ENCODE measurements around the gene IL13RA1. TPM values are rescaled to one million over a fixed set of nuclear protein-coding genes. Genes with fewer than 3 reads are reported as not detected.
A peak's percentile ranks its signal among the peaks of the same experiment; 100 is the strongest.

The IL13RA1 gene
- total and polyA plus RNA-seq, 10 of the 15 experiments (the other 5 are each of a cell fraction or from before 2014, with no cell fraction given), result 2.3 to 14.2 (median 8.4) TPM

DNA sequence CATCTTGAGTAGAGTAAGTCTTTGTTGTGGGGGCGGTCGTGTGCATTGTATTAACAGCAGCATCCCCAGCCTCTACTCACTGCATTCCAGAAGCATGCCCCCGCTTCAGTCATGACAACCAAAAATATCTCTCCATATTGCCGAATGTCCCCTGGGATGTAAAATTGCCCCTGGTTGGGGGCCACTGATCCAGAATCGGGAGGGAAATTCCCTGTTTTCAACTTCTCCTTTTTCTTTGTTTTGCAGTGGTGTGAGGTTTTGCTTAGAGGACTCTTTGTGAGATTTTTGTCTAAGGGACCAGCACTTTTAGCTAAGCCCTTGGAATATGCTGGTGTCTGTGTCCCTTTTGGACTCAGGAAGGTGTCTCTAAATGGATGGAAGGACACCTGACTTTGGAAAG lies 3.0 kb upstream of the IL13RA1 start:
- Histone ChIP-seq H3K4me2 (ENCODE audit: control insufficient read depth, insufficient read depth) (peak overlapping the region; percentile 33; the same call in 1 of the 2 replicates), H3K79me2 (ENCODE audit: control insufficient read depth, insufficient read depth, low read length) (no peaks in the 10 kb centered on the region), H2AFZ (ENCODE audit: control insufficient read depth, low read depth, low read length) (no peak overlapping the region; the same call in 1 of the 2 replicates), H3K36me3 (ENCODE audit: control insufficient read depth in 2 of 2, insufficient read depth in 2 of 2, low read length in 1 of 2) (no peaks in the 10 kb centered on the region), H3K4me3 (no peak overlapping the region), H4K20me1 (ENCODE audit: control insufficient read depth, insufficient read depth) (no peaks in the 10 kb centered on the region), H3K27ac (ENCODE audit: control insufficient read depth, insufficient read depth) (no peak overlapping the region), H3K27me3 (replicated peaks in 1 of 2; ENCODE audit: control insufficient read depth in 2 of 2, insufficient read depth in 2 of 2, low read length in 1 of 2) (no peaks in the 10 kb centered on the region; a peak in 1 of 4 replicates), H3K4me1 (ENCODE audit: control insufficient read depth, insufficient read depth, low read length) (peaks cover 8% of the 10 kb centered on the region), H3K9ac (ENCODE audit: control insufficient read depth, insufficient read depth, low read length) (no peak overlapping the region), H3K9me3 (replicated peaks; ENCODE audit: control insufficient read depth, insufficient read depth, low read length) (no peaks in the 10 kb centered on the region)
- in situ Hi-C loops (cut with MboI) (no loop called here), intact Hi-C loops (cut with micrococcal nuclease; ENCODE audit: unreplicated experiment) (no loop called here)
- CTCF ChIA-PET, result interaction anchor here (1.0 to 1.9 kb wide), 2 partner anchors 27 to 97 kb away, joined by 3 to 6 read pairs; no protein-coding TSS in a partner anchor
- RAD21 ChIA-PET (ENCODE audit: unreplicated experiment), result interaction anchor here (0.8 kb wide), 1 partner anchor 121 kb away, joined by 3 read pairs; no protein-coding TSS in a partner anchor
- POLR2A ChIA-PET, result interaction anchor here (2.7 kb wide), 1 partner anchor 11 kb away, joined by 11 read pairs; no protein-coding TSS in a partner anchor
- SMC1A ChIA-PET (ENCODE audit: uncharacterized antibody, unreplicated experiment), result interaction anchor here (1.0 to 2.2 kb wide), 4 partner anchors 11 to 29 kb away, joined by 4 to 8 read pairs (median 6); no protein-coding TSS in a partner anchor
- 24% methylated on average over 5 of the region's 5 CpGs for WGBS (ENCODE audit: insufficient coverage, insufficient replicate concordance, low lambda C conversion rate, missing lambda C conversion rate)
- TF ChIP-seq EED (IDR thresholded peaks at IDR 0.05; ENCODE audit: low read depth) (peak; percentile 27; the same call in 1 of the 2 replicates), MEF2B (IDR thresholded peaks at IDR 0.05; ENCODE audit: partially characterized antibody, poor library complexity, severe bottlenecking) (peak; percentile 86), EGR1 (IDR thresholded peaks at IDR 0.05; ENCODE audit: borderline replicate concordance in 1 of 2, low read depth in 2 of 2, low read length in 2 of 2) (peak in 1 of 2 experiments; percentile 10; a peak in 1 of 3 replicates), SPI1 (IDR thresholded peaks at IDR 0.05; ENCODE audit: borderline replicate concordance, insufficient read depth, low read depth, low read length) (peak; percentile 48; the same call in 1 of the 2 replicates), DPF2 (IDR thresholded peaks at IDR 0.05) (peak; percentile 48; the same call in 1 of the 2 replicates), IKZF2 (IDR thresholded peaks at IDR 0.05) (peak; percentile 61 to 69; a peak in 3 of 4 replicates), IKZF1 (conservative IDR thresholded peaks at IDR 0.05) (peak; percentile 64), GATAD2B (conservative IDR thresholded peaks at IDR 0.05; ENCODE audit: low read depth) (no peak), MTA2 (IDR thresholded peaks at IDR 0.05; ENCODE audit: low read depth) (peak; percentile 36; the same call in 1 of the 2 replicates), MYC (IDR thresholded peaks at IDR 0.05; ENCODE audit: insufficient read depth, insufficient read length, insufficient replicate concordance, low read length, severe bottlenecking) (no peak), NFIC (IDR thresholded peaks at IDR 0.05; ENCODE audit: low read depth, low read length) (peak; percentile 43; the same call in 1 of the 2 replicates)
- TF ChIP-seq, protein P1, sequence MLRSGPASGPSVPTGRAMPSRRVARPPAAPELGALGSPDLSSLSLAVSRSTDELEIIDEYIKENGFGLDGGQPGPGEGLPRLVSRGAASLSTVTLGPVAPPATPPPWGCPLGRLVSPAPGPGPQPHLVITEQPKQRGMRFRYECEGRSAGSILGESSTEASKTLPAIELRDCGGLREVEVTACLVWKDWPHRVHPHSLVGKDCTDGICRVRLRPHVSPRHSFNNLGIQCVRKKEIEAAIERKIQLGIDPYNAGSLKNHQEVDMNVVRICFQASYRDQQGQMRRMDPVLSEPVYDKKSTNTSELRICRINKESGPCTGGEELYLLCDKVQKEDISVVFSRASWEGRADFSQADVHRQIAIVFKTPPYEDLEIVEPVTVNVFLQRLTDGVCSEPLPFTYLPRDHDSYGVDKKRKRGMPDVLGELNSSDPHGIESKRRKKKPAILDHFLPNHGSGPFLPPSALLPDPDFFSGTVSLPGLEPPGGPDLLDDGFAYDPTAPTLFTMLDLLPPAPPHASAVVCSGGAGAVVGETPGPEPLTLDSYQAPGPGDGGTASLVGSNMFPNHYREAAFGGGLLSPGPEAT (IDR thresholded peaks at IDR 0.05; ENCODE audit: low read depth), result peak; percentile 56; the same call in 1 of the 2 replicates
- TF ChIP-seq, protein P2, sequence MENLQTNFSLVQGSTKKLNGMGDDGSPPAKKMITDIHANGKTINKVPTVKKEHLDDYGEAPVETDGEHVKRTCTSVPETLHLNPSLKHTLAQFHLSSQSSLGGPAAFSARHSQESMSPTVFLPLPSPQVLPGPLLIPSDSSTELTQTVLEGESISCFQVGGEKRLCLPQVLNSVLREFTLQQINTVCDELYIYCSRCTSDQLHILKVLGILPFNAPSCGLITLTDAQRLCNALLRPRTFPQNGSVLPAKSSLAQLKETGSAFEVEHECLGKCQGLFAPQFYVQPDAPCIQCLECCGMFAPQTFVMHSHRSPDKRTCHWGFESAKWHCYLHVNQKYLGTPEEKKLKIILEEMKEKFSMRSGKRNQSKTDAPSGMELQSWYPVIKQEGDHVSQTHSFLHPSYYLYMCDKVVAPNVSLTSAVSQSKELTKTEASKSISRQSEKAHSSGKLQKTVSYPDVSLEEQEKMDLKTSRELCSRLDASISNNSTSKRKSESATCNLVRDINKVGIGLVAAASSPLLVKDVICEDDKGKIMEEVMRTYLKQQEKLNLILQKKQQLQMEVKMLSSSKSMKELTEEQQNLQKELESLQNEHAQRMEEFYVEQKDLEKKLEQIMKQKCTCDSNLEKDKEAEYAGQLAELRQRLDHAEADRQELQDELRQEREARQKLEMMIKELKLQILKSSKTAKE (IDR thresholded peaks at IDR 0.05; ENCODE audit: low read depth, poor library complexity, severe bottlenecking), result no peak
- TF ChIP-seq, protein P3, sequence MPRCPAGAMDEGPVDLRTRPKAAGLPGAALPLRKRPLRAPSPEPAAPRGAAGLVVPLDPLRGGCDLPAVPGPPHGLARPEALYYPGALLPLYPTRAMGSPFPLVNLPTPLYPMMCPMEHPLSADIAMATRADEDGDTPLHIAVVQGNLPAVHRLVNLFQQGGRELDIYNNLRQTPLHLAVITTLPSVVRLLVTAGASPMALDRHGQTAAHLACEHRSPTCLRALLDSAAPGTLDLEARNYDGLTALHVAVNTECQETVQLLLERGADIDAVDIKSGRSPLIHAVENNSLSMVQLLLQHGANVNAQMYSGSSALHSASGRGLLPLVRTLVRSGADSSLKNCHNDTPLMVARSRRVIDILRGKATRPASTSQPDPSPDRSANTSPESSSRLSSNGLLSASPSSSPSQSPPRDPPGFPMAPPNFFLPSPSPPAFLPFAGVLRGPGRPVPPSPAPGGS (IDR thresholded peaks at IDR 0.05; ENCODE audit: borderline replicate concordance, insufficient read depth, low read depth, low read length, poor library complexity, severe bottlenecking), result peak; percentile 51
- DNase-seq (ENCODE audit: low read depth, low spot score) (no peak), FAIRE-seq (no peak), ATAC-seq (peak; percentile 28)
- no TSS peak for BruUV-seq (replicated peaks)
